Upper lobe of left lung (tissue), 4 donors: Measurements from ENCODE around the gene POU2AF3.

Experiments used
- POLR2A ChIP-seq, 4 donors: fragments of 450-650 bp; IDR thresholded peaks; one replicate each; pipeline ENCODE4 v1.5.1; 2016 to 2017; ENCODE audit warnings: antibody characterized with exemption in 4 of 4, mild to moderate bottlenecking in 2 of 4
- POLR2AphosphoS5 ChIP-seq, 2 donors: sonication (generic); formaldehyde crosslinking; IDR thresholded peaks; one replicate each; pipeline ENCODE4 v1.5.1; 2017; ENCODE audit warnings: antibody characterized with exemption in 2 of 2
- TF ChIP-seq, protein P1 (sequence below), 6 experiments: fragments of 450-650 bp in 4 of 6; fragments of 200-600 bp in 2 of 6; sonication (generic) in 2 of 6; IDR thresholded peaks; one replicate each; pipeline ENCODE4 v1.5.1; 2016 to 2019; ENCODE audit warnings: antibody characterized with exemption in 6 of 6

DNA sequence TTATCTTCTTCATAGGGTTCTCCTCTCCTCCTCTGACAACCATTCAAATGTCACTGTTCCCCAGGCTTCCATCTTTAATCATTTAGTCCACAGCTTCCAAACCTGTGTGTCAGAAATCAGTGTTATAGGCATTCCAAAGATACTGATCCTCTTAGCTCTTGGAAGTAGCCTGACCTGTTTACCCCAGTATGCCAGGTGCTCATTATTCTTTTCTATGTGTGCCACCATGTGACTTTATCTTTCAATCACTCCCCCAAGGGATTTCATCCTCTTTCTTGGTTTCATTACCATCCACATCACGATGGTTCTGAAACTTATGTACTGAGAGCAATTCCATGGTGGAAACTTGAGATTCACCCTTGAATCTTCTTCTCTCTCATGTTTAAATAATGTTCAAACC lies 45.2 kb upstream of the POU2AF3 start:
- TF ChIP-seq POLR2A (IDR thresholded peaks at IDR 0.05) (no peak), POLR2AphosphoS5 (IDR thresholded peaks at IDR 0.05) (no peak)
- TF ChIP-seq, protein P1, sequence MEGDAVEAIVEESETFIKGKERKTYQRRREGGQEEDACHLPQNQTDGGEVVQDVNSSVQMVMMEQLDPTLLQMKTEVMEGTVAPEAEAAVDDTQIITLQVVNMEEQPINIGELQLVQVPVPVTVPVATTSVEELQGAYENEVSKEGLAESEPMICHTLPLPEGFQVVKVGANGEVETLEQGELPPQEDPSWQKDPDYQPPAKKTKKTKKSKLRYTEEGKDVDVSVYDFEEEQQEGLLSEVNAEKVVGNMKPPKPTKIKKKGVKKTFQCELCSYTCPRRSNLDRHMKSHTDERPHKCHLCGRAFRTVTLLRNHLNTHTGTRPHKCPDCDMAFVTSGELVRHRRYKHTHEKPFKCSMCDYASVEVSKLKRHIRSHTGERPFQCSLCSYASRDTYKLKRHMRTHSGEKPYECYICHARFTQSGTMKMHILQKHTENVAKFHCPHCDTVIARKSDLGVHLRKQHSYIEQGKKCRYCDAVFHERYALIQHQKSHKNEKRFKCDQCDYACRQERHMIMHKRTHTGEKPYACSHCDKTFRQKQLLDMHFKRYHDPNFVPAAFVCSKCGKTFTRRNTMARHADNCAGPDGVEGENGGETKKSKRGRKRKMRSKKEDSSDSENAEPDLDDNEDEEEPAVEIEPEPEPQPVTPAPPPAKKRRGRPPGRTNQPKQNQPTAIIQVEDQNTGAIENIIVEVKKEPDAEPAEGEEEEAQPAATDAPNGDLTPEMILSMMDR (IDR thresholded peaks at IDR 0.05) = no peak
